HG02759 (cell line): Measurements from ENCODE around the gene SDCCAG8.

ENCODE experiments used
- ATAC-seq: cut with Tn5 transposase; IDR thresholded peaks from one replicate; pipeline ENCODE4 v1.9.1; 2021; ENCODE audit warnings: mild to moderate bottlenecking, moderate library complexity; ENCODE audit not compliant: unreplicated experiment

SDCCAG8 gene

GRCh38 chr1:243280571-243281129 is 24.8 kb downstream of the SDCCAG8 start:
- no peak for ATAC-seq

GRCh38 chr1:243281672-243282071 is 25.8 kb downstream of the SDCCAG8 start:
- ATAC-seq = no peak

- ATAC-seq = no peak
These were observed 30.7 kb downstream of the SDCCAG8 start for GRCh38 chr1:243286409-243287122.

GRCh38 chr1:243287123-243287460 is 31.3 kb downstream of the SDCCAG8 start:
- ATAC-seq = no peak

- peak; percentile 96 for ATAC-seq
These were observed 31.8 kb downstream of the SDCCAG8 start for GRCh38 chr1:243287652-243288051.

GRCh38 chr1:243288062-243288461 is 32.2 kb downstream of the SDCCAG8 start:
- ATAC-seq = no peak

GRCh38 chr1:243291292-243291691 is 35.5 kb downstream of the SDCCAG8 start:
- ATAC-seq = no peak

- ATAC-seq = no peak
These were observed 36.3 kb downstream of the SDCCAG8 start for GRCh38 chr1:243292117-243292516.

GRCh38 chr1:243293941-243294722 is 38.3 kb downstream of the SDCCAG8 start:
- ATAC-seq = no peak

- ATAC-seq = no peak
These were observed 38.9 kb downstream of the SDCCAG8 start for GRCh38 chr1:243294723-243295121.

GRCh38 chr1:243299069-243299468 is 43.2 kb downstream of the SDCCAG8 start:
- ATAC-seq = no peak

GRCh38 chr1:243301059-243301458 is 45.2 kb downstream of the SDCCAG8 start:
- ATAC-seq = no peak

GRCh38 chr1:243311809-243312208 is 56.0 kb downstream of the SDCCAG8 start:
- ATAC-seq = no peak

- ATAC-seq = peak; percentile 33
These were observed 57.3 kb downstream of the SDCCAG8 start for GRCh38 chr1:243312952-243313634.

- peak; percentile 78 for ATAC-seq
These were observed 58.0 kb downstream of the SDCCAG8 start for GRCh38 chr1:243313635-243314536.

GRCh38 chr1:243315455-243315854 is 59.6 kb downstream of the SDCCAG8 start:
- no peak for ATAC-seq

- ATAC-seq = no peak
These were observed 60.1 kb downstream of the SDCCAG8 start for GRCh38 chr1:243315893-243316292.

GRCh38 chr1:243316366-243316989 is 60.6 kb downstream of the SDCCAG8 start:
- no peak for ATAC-seq

- ATAC-seq = no peak
These were observed 64.4 kb downstream of the SDCCAG8 start for GRCh38 chr1:243320224-243320623.

GRCh38 chr1:243322326-243322725 is 66.5 kb downstream of the SDCCAG8 start:
- no peak for ATAC-seq
